GM12878 (cell line): ENCODE results near the gene SRBD1.

Experiments
- BCL11A ChIP-seq: IDR thresholded peaks from 2 replicates; pipeline ENCODE4 v1.6.1; 2011; ENCODE audit warnings: low read depth, low read length
- CTCF ChIP-seq, 3 experiments: IDR thresholded peaks in 2 of 3; conservative IDR thresholded peaks in 1 of 3; 2 replicates each; pipeline ENCODE4 v1.5.1; 2011; ENCODE audit warnings: low read depth in 3 of 3, low read length in 3 of 3, mild to moderate bottlenecking in 3 of 3, control low read depth in 2 of 3, moderate library complexity in 2 of 3, inconsistent platforms in 1 of 3, mixed read lengths in 1 of 3; ENCODE audit not compliant: control insufficient read depth in 2 of 3, insufficient read depth in 1 of 3; ENCODE audit errors: extremely low read depth in 1 of 3
- EED ChIP-seq: sonication (generic); IDR thresholded peaks from 2 replicates; pipeline ENCODE4 v1.6.1; 2016; ENCODE audit warnings: antibody characterized with exemption, low read depth
- ESRRA ChIP-seq: IDR thresholded peaks from 2 replicates; pipeline ENCODE4 v1.6.1; 2012; ENCODE audit warnings: mild to moderate bottlenecking, low read length, improper control_type of control experiment
- FOXK2 ChIP-seq: fragments of 450-650 bp; IDR thresholded peaks from 2 replicates; pipeline ENCODE4 v1.6.1; 2017; ENCODE audit warnings: mild to moderate bottlenecking, moderate library complexity
- GABPA ChIP-seq: IDR thresholded peaks from 2 replicates; pipeline ENCODE4 v1.6.1; 2014; ENCODE audit warnings: antibody characterized with exemption, low read depth, mild to moderate bottlenecking, inconsistent platforms
- HDGF ChIP-seq: fragments of 450-650 bp; IDR thresholded peaks from 2 replicates; pipeline ENCODE4 v1.6.1; 2016; ENCODE audit warnings: antibody characterized with exemption
- POLR2A ChIP-seq: IDR thresholded peaks from 2 replicates; pipeline ENCODE4 v1.6.1; 2011; ENCODE audit warnings: low read depth, mild to moderate bottlenecking, low read length
- POLR2AphosphoS5 ChIP-seq: IDR thresholded peaks from 2 replicates; pipeline ENCODE4 v1.6.1; 2011; ENCODE audit warnings: mild to moderate bottlenecking, low read length, inconsistent platforms
- RCOR1 ChIP-seq: conservative IDR thresholded peaks from 2 replicates; pipeline ENCODE4 v1.6.1; 2012; ENCODE audit warnings: low read depth, low read length, improper control_type of control experiment
- SP1 ChIP-seq: IDR thresholded peaks from one replicate; pipeline ENCODE4 v1.6.1; 2011; ENCODE audit warnings: low read depth, low read length
- USF2 ChIP-seq: IDR thresholded peaks from 2 replicates; pipeline ENCODE4 v1.6.1; 2011; ENCODE audit warnings: low read depth, low read length, improper control_type of control experiment, borderline replicate concordance
- ZSCAN29 ChIP-seq: fragments of 450-650 bp; IDR thresholded peaks from 2 replicates; pipeline ENCODE4 v1.6.1; 2017; ENCODE audit warnings: mild to moderate bottlenecking, moderate library complexity
- TF ChIP-seq, protein P1 (sequence below): fragments of 450-650 bp; IDR thresholded peaks from 2 replicates; pipeline ENCODE4 v1.6.1; 2017; ENCODE audit warnings: mild to moderate bottlenecking

DNA sequence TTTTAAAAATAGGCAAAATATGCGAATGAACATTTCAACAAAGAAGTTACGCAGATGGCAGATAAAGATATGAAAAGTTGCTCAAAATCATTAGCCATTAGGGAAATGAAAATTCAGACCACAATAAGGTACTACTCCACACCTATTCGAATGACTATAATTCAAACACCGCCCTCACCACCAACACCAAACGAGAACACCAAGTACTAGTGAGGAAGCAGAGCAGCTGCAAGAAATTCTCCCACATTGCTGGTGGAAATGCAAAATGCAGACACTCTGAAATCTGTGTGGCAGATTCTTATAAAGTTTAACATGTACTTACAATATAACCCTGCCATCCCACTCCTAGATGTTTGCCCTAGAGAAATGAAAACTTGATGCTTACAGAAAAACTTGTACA lies 23.2 kb upstream of the SRBD1 start:
- TF ChIP-seq ZSCAN29 (no peak), HDGF (no peak), POLR2AphosphoS5 (no peak), CTCF (IDR thresholded peaks at IDR 0.05 in 2 of 3, conservative IDR thresholded peaks at IDR 0.05 in 1 of 3; ENCODE audit: control insufficient read depth in 2 of 3, extremely low read depth in 1 of 3, insufficient read depth in 1 of 3, low read depth in 3 of 3, low read length in 3 of 3) (no peak), GABPA (no peak), RCOR1 (no peak), BCL11A (no peak), USF2 (no peak), POLR2A (no peak), EED (no peak), FOXK2 (no peak), ESRRA (no peak), SP1 (no peak)
- TF ChIP-seq, protein P1, sequence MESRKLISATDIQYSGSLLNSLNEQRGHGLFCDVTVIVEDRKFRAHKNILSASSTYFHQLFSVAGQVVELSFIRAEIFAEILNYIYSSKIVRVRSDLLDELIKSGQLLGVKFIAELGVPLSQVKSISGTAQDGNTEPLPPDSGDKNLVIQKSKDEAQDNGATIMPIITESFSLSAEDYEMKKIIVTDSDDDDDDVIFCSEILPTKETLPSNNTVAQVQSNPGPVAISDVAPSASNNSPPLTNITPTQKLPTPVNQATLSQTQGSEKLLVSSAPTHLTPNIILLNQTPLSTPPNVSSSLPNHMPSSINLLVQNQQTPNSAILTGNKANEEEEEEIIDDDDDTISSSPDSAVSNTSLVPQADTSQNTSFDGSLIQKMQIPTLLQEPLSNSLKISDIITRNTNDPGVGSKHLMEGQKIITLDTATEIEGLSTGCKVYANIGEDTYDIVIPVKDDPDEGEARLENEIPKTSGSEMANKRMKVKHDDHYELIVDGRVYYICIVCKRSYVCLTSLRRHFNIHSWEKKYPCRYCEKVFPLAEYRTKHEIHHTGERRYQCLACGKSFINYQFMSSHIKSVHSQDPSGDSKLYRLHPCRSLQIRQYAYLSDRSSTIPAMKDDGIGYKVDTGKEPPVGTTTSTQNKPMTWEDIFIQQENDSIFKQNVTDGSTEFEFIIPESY, result no peak
